H9 (cell line): ENCODE data around the gene CSTF1. TPM values are rescaled to one million over a fixed set of nuclear protein-coding genes. Genes with fewer than 3 reads are reported as not detected.

Experiments
- DNase-seq: peaks from one replicate; pipeline ENCODE4 v3.0.0-alpha.2; 2017
- H2AFZ ChIP-seq: one replicate; pipeline ENCODE4 v1.6.1; 2013; ENCODE audit warnings: mild to moderate bottlenecking, low read length, control low read depth, moderate library complexity
- H2AK5ac ChIP-seq: 2 replicates; pipeline ENCODE4 v1.6.1; 2013; ENCODE audit warnings: low read length, control low read depth, mixed read lengths; ENCODE audit not compliant: insufficient read length
- H2BK120ac ChIP-seq: one replicate; pipeline ENCODE4 v1.6.1; 2013; ENCODE audit warnings: low read depth, mild to moderate bottlenecking, low read length, control low read depth, inconsistent platforms; ENCODE audit not compliant: poor library complexity, severe bottlenecking
- H2BK12ac ChIP-seq: 2 replicates; pipeline ENCODE4 v1.6.1; 2013; ENCODE audit warnings: low read length, control low read depth, mixed read lengths, low read depth; ENCODE audit not compliant: insufficient read length
- H2BK15ac ChIP-seq: 2 replicates; pipeline ENCODE4 v1.6.1; 2013; ENCODE audit warnings: low read depth, low read length, control low read depth
- H2BK20ac ChIP-seq: one replicate; pipeline ENCODE4 v1.6.1; 2013; ENCODE audit warnings: low read depth, mild to moderate bottlenecking, low read length, control low read depth, inconsistent platforms; ENCODE audit not compliant: poor library complexity, severe bottlenecking
- H2BK5ac ChIP-seq: 2 replicates; pipeline ENCODE4 v1.6.1; 2013; ENCODE audit warnings: low read length, control low read depth, mixed read lengths; ENCODE audit not compliant: insufficient read length
- H3K14ac ChIP-seq: 2 replicates; pipeline ENCODE4 v1.6.1; 2013; ENCODE audit warnings: low read length, control low read depth; ENCODE audit not compliant: insufficient read depth
- H3K18ac ChIP-seq: 2 replicates; pipeline ENCODE4 v1.6.1; 2013; ENCODE audit warnings: low read depth, mild to moderate bottlenecking, mixed read lengths, low read length, control low read depth; ENCODE audit not compliant: insufficient read length
- H3K23ac ChIP-seq: 2 replicates; pipeline ENCODE4 v1.6.1; 2013; ENCODE audit warnings: low read length, control low read depth, mixed read lengths, low read depth; ENCODE audit not compliant: insufficient read length
- H3K23me2 ChIP-seq: 2 replicates; pipeline ENCODE4 v1.6.1; 2013; ENCODE audit warnings: low read depth, mild to moderate bottlenecking, mixed read lengths, low read length, control low read depth; ENCODE audit not compliant: insufficient read length, poor library complexity, severe bottlenecking
- H3K27ac ChIP-seq: 2 replicates; pipeline ENCODE4 v1.5.1; 2013; ENCODE audit warnings: low read length, control low read depth, mixed read lengths, low read depth; ENCODE audit not compliant: insufficient read length
- H3K27me3 ChIP-seq: 2 replicates; pipeline ENCODE4 v1.6.1; 2013; ENCODE audit warnings: low read length, control low read depth, inconsistent platforms; ENCODE audit not compliant: insufficient read depth
- H3K4ac ChIP-seq: 2 replicates; pipeline ENCODE4 v1.6.1; 2013; ENCODE audit warnings: low read depth, mild to moderate bottlenecking, control low read depth, inconsistent platforms, low read length, moderate library complexity
- H3K4me1 ChIP-seq: 2 replicates; pipeline ENCODE4 v1.6.1; 2013; ENCODE audit warnings: low read length, control low read depth, inconsistent platforms; ENCODE audit not compliant: insufficient read depth
- H3K4me2 ChIP-seq: 2 replicates; pipeline ENCODE4 v1.6.1; 2013; ENCODE audit warnings: low read length, control low read depth, mixed read lengths; ENCODE audit not compliant: insufficient read length, insufficient read depth
- H3K56ac ChIP-seq: 2 replicates; pipeline ENCODE4 v1.6.1; 2013; ENCODE audit warnings: low read depth, mild to moderate bottlenecking, mixed read lengths, low read length, control low read depth; ENCODE audit not compliant: insufficient read length
- H3K79me1 ChIP-seq: 2 replicates; pipeline ENCODE4 v1.6.1; 2013; ENCODE audit warnings: low read depth, mild to moderate bottlenecking, moderate library complexity, low read length, control low read depth, inconsistent platforms; ENCODE audit not compliant: insufficient read depth, poor library complexity, severe bottlenecking
- H3K79me2 ChIP-seq: 2 replicates; pipeline ENCODE4 v1.6.1; 2013; ENCODE audit warnings: low read length, control low read depth, inconsistent platforms; ENCODE audit not compliant: insufficient read depth
- H3K9ac ChIP-seq: 2 replicates; pipeline ENCODE4 v1.6.1; 2013; ENCODE audit warnings: low read length, control low read depth, mixed read lengths; ENCODE audit not compliant: insufficient read length; ENCODE audit errors: extremely low read depth
- H3K9me3 ChIP-seq: one replicate; pipeline ENCODE4 v1.6.1; 2013; ENCODE audit warnings: low read depth, low read length, inconsistent platforms; ENCODE audit not compliant: control insufficient read depth
- H3T11ph ChIP-seq: one replicate; pipeline ENCODE4 v1.6.1; 2013; ENCODE audit warnings: mild to moderate bottlenecking, low read length, control low read depth, inconsistent platforms
- H4K20me1 ChIP-seq: one replicate; pipeline ENCODE4 v1.6.1; 2013; ENCODE audit not compliant: control insufficient read depth, insufficient read length, insufficient read depth
- H4K5ac ChIP-seq: 2 replicates; pipeline ENCODE4 v1.6.1; 2013; ENCODE audit warnings: low read depth, mild to moderate bottlenecking, mixed read lengths, low read length, control low read depth; ENCODE audit not compliant: insufficient read length
- H4K8ac ChIP-seq: replicated peaks from 2 replicates; pipeline ENCODE4 v1.6.1; 2013; ENCODE audit warnings: low read length, control low read depth, mixed read lengths, low read depth; ENCODE audit not compliant: insufficient read length
- H4K91ac ChIP-seq: 2 replicates; pipeline ENCODE4 v1.6.1; 2013; ENCODE audit warnings: low read depth, mild to moderate bottlenecking, moderate library complexity, mixed read lengths, low read length, control low read depth; ENCODE audit not compliant: insufficient read length
- H3K27ac Mint-ChIP-seq, 3 experiments: 2 replicates in 2 of 3; 3 replicates in 1 of 3; pipeline ENCODE4 v1.8.0; 2020 to 2021; ENCODE audit warnings: mixed read lengths in 3 of 3, mild to moderate bottlenecking in 1 of 3, moderate library complexity in 1 of 3
- H3K27me3 Mint-ChIP-seq: 2 replicates; pipeline ENCODE4 v1.8.0; 2021; ENCODE audit warnings: low read depth, mild to moderate bottlenecking, moderate library complexity, mixed read lengths
- H3K36me3 Mint-ChIP-seq, 3 experiments: 2 replicates in 2 of 3; 3 replicates in 1 of 3; pipeline ENCODE4 v1.8.0; 2020 to 2021; ENCODE audit warnings: low read depth in 3 of 3, mixed read lengths in 3 of 3; ENCODE audit not compliant: insufficient read depth in 1 of 3
- H3K4me1 Mint-ChIP-seq, 2 experiments: 2 replicates each; pipeline ENCODE4 v1.8.0; 2020; ENCODE audit warnings: mixed read lengths in 2 of 2
- H3K4me3 Mint-ChIP-seq, 2 experiments: 2 replicates in 1 of 2; 3 replicates in 1 of 2; pipeline ENCODE4 v1.8.0; 2020 to 2021; ENCODE audit warnings: mild to moderate bottlenecking in 2 of 2, mixed read lengths in 2 of 2, moderate library complexity in 1 of 2
- H3K9me3 Mint-ChIP-seq, 2 experiments: 2 replicates in 1 of 2; 3 replicates in 1 of 2; pipeline ENCODE4 v1.8.0; 2020; ENCODE audit warnings: mild to moderate bottlenecking in 2 of 2, mixed read lengths in 2 of 2, moderate library complexity in 1 of 2
- CTCF ChIP-seq: fragments of 200-600 bp; sonication (generic); conservative IDR thresholded peaks from 3 replicates; pipeline ENCODE4 v1.8.0; 2021; ENCODE audit warnings: antibody characterized with exemption, mild to moderate bottlenecking
- WGBS: extraction: QIAGEN DNeasy Blood & Tissue Kit; methylation state at CpG from one replicate; pipeline ENCODE4 v1.1.7; 2013; ENCODE audit warnings: missing lambda C conversion rate, low lambda C conversion rate, mixed read lengths; ENCODE audit not compliant: insufficient read length; ENCODE audit errors: extremely low coverage; 5-methylcytosine and 5-hydroxymethylcytosine counted together
- total RNA-seq: library from RNA; stranded (reverse); gene quantifications from 2 replicates; pipeline ENCODE4 v1.2.1, GENCODE V29; 2021

CSTF1 gene
- total RNA-seq, 1 experiment from 2014 or later = 72.9 TPM

DNA sequence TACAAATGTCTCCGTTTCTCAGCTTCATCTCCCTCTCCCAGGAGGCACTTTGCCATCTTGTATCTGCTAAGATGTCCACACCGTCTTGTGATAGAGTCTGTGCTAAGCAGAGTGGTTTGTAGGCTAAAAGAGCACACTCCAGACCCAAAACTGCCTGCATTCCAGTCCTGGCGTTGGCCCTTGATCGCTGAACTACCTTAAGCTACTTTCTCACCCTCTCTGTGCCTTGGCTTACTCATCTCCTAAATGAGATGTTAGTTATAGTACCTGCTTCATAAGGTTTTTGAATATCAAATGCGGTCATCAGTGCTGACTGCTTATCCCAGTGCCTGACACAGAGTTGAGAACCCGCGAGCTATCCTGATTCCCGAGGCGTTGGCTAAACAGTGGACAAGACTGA lies 33.6 kb downstream of the CSTF1 start:
- Histone ChIP-seq H4K5ac (no peak overlapping the region), H3K4me2 (no peak overlapping the region), H3K14ac (no peak overlapping the region), H3K9me3 (no peaks in the 10 kb centered on the region), H3K79me1 (no peaks in the 10 kb centered on the region), H4K8ac (no peak overlapping the region), H2BK20ac (no peak overlapping the region), H2BK5ac (no peak overlapping the region), H2AK5ac (no peak overlapping the region), H3K23me2 (no peaks in the 10 kb centered on the region), H2AFZ (no peak overlapping the region), H3K27me3 (peaks cover 2% of the 10 kb centered on the region; the same call in 1 of the 2 replicates), H3K4me1 (no peaks in the 10 kb centered on the region; the same call in 1 of the 2 replicates), H4K91ac (no peak overlapping the region), H3K4ac (no peak overlapping the region), H2BK15ac (no peak overlapping the region), H3T11ph (no peak overlapping the region), H3K18ac (no peak overlapping the region), H3K27ac (no peak overlapping the region), H3K56ac (no peak overlapping the region), H2BK12ac (no peak overlapping the region), H3K23ac (no peak overlapping the region), H4K20me1 (no peaks in the 10 kb centered on the region), H3K79me2 (no peaks in the 10 kb centered on the region), H3K9ac (no peak overlapping the region), H2BK120ac (no peak overlapping the region)
- no peak overlapping the region for H3K4me3 Mint-ChIP-seq
- H3K4me1 Mint-ChIP-seq = peaks cover 9 to 10% of the 10 kb centered on the region in 2 experiments
- no peaks in the 10 kb centered on the region for H3K36me3 Mint-ChIP-seq
- TF ChIP-seq CTCF = no peak
- DNase-seq = no peak
- H3K27ac Mint-ChIP-seq = no peak overlapping the region
- no peaks in the 10 kb centered on the region for H3K9me3 Mint-ChIP-seq
- WGBS = no CpG with 5 or more reads among the region's 9 CpGs
- peaks cover 76% of the 10 kb centered on the region for H3K27me3 Mint-ChIP-seq
